ENCODE data around the gene PARD3. TPM values are rescaled to one million over a fixed set of nuclear protein-coding genes. Genes with fewer than 3 reads are reported as not detected.
"Not testable (repeated sequence)": the region's sequence is repeated elsewhere in the genome, so short reads cannot be mapped to it uniquely, and the experiment has no call there.

Gene PARD3
- total RNA-seq, 1 donor, result 4.8 TPM

- Histone ChIP-seq H3K4me1 (ENCODE audit: insufficient read depth, low read length) (no peaks in the 10 kb centered on the region), H3K27me3 (ENCODE audit: insufficient read depth, low read length) (peaks cover 7% of the 10 kb centered on the region), H3K9me3 (ENCODE audit: low read depth, low read length) (no peaks in the 10 kb centered on the region), H3K4me3 (ENCODE audit: low read length) (no peak overlapping the region)
These were observed 97.7 kb downstream of the PARD3 start for GRCh38 chr10:34717429-34717828.

DNA sequence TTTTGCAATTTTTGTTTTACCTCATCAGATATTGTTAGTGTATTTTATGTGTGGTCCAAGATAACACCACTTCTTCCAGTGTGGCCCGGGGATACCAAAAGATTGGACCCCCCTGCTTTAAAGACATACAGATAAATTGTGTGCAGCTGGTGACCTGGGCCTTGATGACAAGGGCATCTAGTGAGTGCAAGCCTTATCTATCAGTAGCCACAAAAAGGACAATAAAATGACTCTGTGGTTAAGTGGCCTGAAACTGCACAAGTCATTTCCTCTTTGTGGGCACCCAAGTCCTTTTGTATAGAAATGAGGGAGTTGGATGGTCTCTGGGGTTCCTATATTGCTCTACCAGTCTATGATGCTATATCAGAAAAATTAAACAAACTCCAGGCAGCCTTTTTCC, 98.1 kb downstream of the PARD3 start:
- Histone ChIP-seq H3K27me3 (ENCODE audit: insufficient read depth, low read length) (peaks cover 7% of the 10 kb centered on the region), H3K4me1 (ENCODE audit: insufficient read depth, low read length) (no peaks in the 10 kb centered on the region), H3K9me3 (ENCODE audit: low read depth, low read length) (no peaks in the 10 kb centered on the region), H3K4me3 (ENCODE audit: low read length) (no peak overlapping the region)

DNA sequence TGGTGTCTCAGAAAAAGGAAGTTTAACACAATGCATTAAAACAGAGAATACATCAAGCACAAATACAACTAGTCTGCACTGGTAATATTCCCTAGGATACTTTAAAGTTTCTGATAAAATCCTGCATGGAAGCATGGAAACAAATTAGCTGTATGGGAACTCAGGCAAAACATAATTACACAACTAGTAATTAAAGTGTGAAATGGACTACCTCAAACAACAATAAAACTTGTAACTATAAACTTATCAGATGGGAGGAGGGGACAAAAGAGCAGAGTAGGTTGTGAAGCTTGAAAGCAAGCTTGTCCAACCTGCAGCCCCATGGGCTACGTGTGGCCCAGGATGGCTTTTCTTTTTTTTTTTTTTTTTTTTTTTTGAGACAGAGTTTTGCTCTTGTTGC, 98.9 kb downstream of the PARD3 start:
- Histone ChIP-seq H3K9me3 (ENCODE audit: low read depth, low read length) (no peaks in the 10 kb centered on the region), H3K4me1 (ENCODE audit: insufficient read depth, low read length) (no peaks in the 10 kb centered on the region), H3K4me3 (ENCODE audit: low read length) (no peak overlapping the region), H3K27me3 (ENCODE audit: insufficient read depth, low read length) (peaks cover 7% of the 10 kb centered on the region)

DNA sequence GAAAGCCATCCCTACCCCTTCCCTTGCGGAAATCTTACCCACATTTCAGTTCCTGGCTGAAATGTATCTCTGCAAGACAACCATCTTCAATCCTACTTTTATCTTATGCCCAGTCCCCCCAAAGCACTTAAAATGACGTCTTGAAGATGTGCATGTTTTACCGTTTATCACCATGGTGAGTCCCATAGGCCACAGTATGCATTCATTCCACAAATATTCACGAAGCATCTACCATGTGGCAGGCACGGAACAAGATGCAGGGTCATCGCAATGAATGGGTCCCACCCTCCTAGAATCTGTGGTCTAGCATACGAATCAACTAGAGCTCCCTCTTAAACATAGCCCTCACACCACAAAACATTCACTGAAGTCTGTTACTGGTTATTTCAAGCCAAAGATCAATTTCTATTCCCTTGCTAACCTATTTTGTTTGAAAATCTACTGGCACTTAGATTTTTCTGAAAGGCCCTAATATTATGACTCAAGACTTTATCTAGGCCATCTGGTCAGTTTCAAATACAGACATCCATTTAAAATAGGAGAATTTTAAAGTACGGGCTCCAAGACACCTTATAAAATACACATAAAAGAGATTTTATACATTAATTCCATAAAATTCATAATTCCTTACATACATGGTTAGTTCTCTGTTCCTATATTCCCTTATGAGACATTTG, 99.4 kb downstream of the PARD3 start:
- H3K4me3 ChIP-seq (ENCODE audit: low read length), result no peak overlapping the region
- H3K27me3 ChIP-seq (ENCODE audit: insufficient read depth, low read length), result peaks cover 8% of the 10 kb centered on the region
- no peaks in the 10 kb centered on the region for H3K4me1 ChIP-seq (ENCODE audit: insufficient read depth, low read length)
- no peaks in the 10 kb centered on the region for H3K9me3 ChIP-seq (ENCODE audit: low read depth, low read length)

DNA sequence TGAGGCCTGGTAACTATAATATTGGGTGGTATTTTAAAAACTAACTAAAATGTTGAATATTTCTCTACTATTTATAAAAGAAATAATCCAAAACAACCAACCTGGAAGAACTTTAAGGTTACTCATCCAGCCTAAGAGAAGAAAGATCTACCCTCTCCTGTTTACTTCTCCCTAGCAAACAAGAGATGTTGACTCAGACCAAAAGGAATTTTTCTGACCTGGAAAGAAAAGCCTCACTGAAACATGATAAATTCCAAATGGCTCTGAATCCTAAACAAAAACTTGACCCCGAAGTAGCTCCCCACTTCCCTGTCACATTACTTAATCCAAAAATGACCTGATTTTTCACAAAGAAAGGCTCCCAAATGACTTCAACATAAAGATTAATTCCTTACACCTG, 101.2 kb downstream of the PARD3 start:
- no peaks in the 10 kb centered on the region for H3K9me3 ChIP-seq (ENCODE audit: low read depth, low read length)
- no peak overlapping the region for H3K4me3 ChIP-seq (ENCODE audit: low read length)
- H3K27me3 ChIP-seq (ENCODE audit: insufficient read depth, low read length), result peaks cover 10% of the 10 kb centered on the region
- H3K4me1 ChIP-seq (ENCODE audit: insufficient read depth, low read length), result no peaks in the 10 kb centered on the region

DNA sequence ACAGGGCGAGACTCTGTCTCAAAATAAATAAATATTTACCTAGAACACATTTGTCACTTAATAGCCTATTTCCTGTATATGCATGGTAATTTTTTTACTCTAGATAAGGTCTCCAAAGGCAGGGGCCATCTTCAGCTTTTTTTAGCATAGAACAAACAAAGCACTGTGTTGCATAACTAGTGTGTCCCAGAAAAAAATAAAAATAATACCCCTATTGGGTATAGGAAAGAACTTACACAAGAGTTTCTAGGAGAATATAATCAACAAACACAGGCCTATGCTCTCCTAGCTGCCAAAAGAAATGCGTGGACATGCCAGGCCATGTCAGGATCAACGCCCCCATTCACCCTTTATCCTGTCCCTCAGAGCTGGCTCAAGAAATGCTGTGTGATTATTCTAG, 103.6 kb downstream of the PARD3 start:
- Histone ChIP-seq H3K4me1 (ENCODE audit: insufficient read depth, low read length) (no peaks in the 10 kb centered on the region), H3K4me3 (ENCODE audit: low read length) (no peak overlapping the region), H3K9me3 (ENCODE audit: low read depth, low read length) (no peaks in the 10 kb centered on the region), H3K27me3 (ENCODE audit: insufficient read depth, low read length) (peaks cover 10% of the 10 kb centered on the region)

GRCh38 chr10:34710391-34710751, 104.7 kb downstream of the PARD3 start:
- Histone ChIP-seq H3K27me3 (ENCODE audit: insufficient read depth, low read length) (peaks cover 7% of the 10 kb centered on the region), H3K9me3 (ENCODE audit: low read depth, low read length) (no peaks in the 10 kb centered on the region), H3K4me1 (ENCODE audit: insufficient read depth, low read length) (no peaks in the 10 kb centered on the region), H3K4me3 (ENCODE audit: low read length) (no peak overlapping the region)

- H3K4me3 ChIP-seq (ENCODE audit: low read length), result no peak overlapping the region
- no peaks in the 10 kb centered on the region for H3K4me1 ChIP-seq (ENCODE audit: insufficient read depth, low read length)
- no peaks in the 10 kb centered on the region for H3K9me3 ChIP-seq (ENCODE audit: low read depth, low read length)
- H3K27me3 ChIP-seq (ENCODE audit: insufficient read depth, low read length), result peaks cover 7% of the 10 kb centered on the region
These were observed 105.3 kb downstream of the PARD3 start for GRCh38 chr10:34709637-34710390.

GRCh38 chr10:34707656-34708055, 107.4 kb downstream of the PARD3 start:
- Histone ChIP-seq H3K4me3 (ENCODE audit: low read length) (no peak overlapping the region), H3K4me1 (ENCODE audit: insufficient read depth, low read length) (no peaks in the 10 kb centered on the region), H3K27me3 (ENCODE audit: insufficient read depth, low read length) (peaks cover 3% of the 10 kb centered on the region), H3K9me3 (ENCODE audit: low read depth, low read length) (no peaks in the 10 kb centered on the region)

GRCh38 chr10:34706992-34707391, 108.1 kb downstream of the PARD3 start:
- not testable (repeated sequence) for H3K27me3 ChIP-seq (ENCODE audit: insufficient read depth, low read length); H3K4me1 ChIP-seq (ENCODE audit: insufficient read depth, low read length); H3K4me3 ChIP-seq (ENCODE audit: low read length); H3K9me3 ChIP-seq (ENCODE audit: low read depth, low read length)

DNA sequence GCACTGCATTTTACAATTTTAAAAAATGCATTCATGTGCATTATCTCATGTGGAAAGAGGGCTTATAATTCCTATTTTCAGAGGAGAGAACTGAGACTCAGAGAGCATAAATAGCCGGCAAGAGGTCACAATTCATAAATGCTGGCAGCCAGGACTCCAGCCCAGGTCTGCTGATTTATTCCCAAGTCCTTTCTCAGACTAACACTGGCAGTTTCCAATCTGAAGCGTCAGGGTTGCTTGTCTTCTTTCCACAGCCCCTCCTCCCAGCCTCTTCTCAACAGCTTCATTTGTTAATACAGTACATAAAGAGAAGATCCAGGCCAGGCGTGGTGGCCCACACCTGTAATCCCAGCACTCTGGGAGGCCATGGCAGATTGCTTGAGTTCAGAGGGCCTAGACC, 108.9 kb downstream of the PARD3 start:
- no peaks in the 10 kb centered on the region for H3K4me1 ChIP-seq (ENCODE audit: insufficient read depth, low read length)
- H3K27me3 ChIP-seq (ENCODE audit: insufficient read depth, low read length), result peaks cover 3% of the 10 kb centered on the region
- H3K9me3 ChIP-seq (ENCODE audit: low read depth, low read length), result no peaks in the 10 kb centered on the region
- no peak overlapping the region for H3K4me3 ChIP-seq (ENCODE audit: low read length)

DNA sequence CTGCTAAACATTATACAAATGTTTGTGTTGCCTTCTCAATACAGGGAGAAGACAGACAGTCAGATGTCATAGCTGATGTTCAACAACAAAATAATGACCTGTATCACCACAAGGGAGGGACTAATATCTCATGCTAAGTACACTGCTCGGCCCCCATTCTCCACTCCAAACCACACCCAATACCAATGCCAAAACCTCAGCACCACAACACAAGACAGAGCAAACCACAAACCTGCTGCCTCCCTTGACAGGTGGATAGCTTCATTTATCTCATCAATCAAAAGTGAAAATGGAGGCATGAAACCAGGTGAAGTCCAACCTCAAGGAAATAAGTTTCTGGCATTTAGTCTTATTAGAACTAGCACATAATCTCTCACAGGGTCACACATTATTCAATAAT, 109.5 kb downstream of the PARD3 start:
- Histone ChIP-seq H3K4me3 (ENCODE audit: low read length) (no peak overlapping the region), H3K9me3 (ENCODE audit: low read depth, low read length) (no peaks in the 10 kb centered on the region)

GRCh38 chr10:34704526-34705184, 110.4 kb downstream of the PARD3 start:
- H3K27me3 ChIP-seq (ENCODE audit: insufficient read depth, low read length), result no peaks in the 10 kb centered on the region
- H3K4me1 ChIP-seq (ENCODE audit: insufficient read depth, low read length), result no peaks in the 10 kb centered on the region
- no peaks in the 10 kb centered on the region for H3K9me3 ChIP-seq (ENCODE audit: low read depth, low read length)
- H3K4me3 ChIP-seq (ENCODE audit: low read length), result no peak overlapping the region

More for the DNA sequence above, 109.5 kb downstream of the PARD3 start:
- H3K4me1 ChIP-seq (ENCODE audit: insufficient read depth, low read length), result no peaks in the 10 kb centered on the region
- H3K27me3 ChIP-seq (ENCODE audit: insufficient read depth, low read length), result peaks cover under 1% of the 10 kb centered on the region

GRCh38 chr10:34702982-34703381, 112.1 kb downstream of the PARD3 start:
- Histone ChIP-seq H3K9me3 (ENCODE audit: low read depth, low read length) (no peaks in the 10 kb centered on the region), H3K4me3 (ENCODE audit: low read length) (no peak overlapping the region), H3K4me1 (ENCODE audit: insufficient read depth, low read length) (no peaks in the 10 kb centered on the region), H3K27me3 (ENCODE audit: insufficient read depth, low read length) (no peaks in the 10 kb centered on the region)

- Histone ChIP-seq H3K4me1 (ENCODE audit: insufficient read depth, low read length) (no peaks in the 10 kb centered on the region), H3K4me3 (ENCODE audit: low read length) (no peak overlapping the region), H3K27me3 (ENCODE audit: insufficient read depth, low read length) (no peaks in the 10 kb centered on the region), H3K9me3 (ENCODE audit: low read depth, low read length) (no peaks in the 10 kb centered on the region)
These were observed 112.8 kb downstream of the PARD3 start for GRCh38 chr10:34702093-34702937.

All from mononuclear cell (primary cell).